GM19468 (cell line): ENCODE results near the gene DNAH7.

Source experiments
- ATAC-seq: cut with Tn5 transposase; IDR thresholded peaks from one replicate; pipeline ENCODE4 v1.9.1; 2021; ENCODE audit warnings: mild to moderate bottlenecking, moderate library complexity, moderate number of reproducible peaks; ENCODE audit not compliant: unreplicated experiment; ENCODE audit errors: extremely low read depth

DNAH7 gene

GRCh38 chr2:195818526-195818925 lies 250.1 kb downstream of the DNAH7 start:
- no peak for ATAC-seq

DNA sequence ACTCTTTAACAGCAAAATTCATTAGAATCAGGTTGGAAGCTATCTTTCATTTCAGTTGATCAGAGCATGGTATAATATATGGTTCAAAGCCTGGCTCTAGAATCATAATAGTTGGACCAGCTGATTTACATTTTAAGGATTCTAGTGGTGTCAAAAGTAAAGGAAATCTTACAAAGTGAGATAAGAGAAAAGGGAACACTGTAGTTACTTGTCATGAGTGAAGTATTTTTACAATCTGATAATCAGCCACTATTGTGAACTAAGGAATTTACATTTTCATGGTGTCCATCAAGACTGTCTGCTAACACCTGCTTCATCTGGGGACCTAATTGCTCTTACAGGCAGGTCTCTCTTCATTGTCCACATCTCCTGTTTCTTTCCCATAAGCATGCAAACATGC lies 250.5 kb downstream of the DNAH7 start:
- no peak for ATAC-seq

GRCh38 chr2:195815083-195815482 lies 253.6 kb downstream of the DNAH7 start:
- no peak for ATAC-seq

GRCh38 chr2:195813421-195813820 lies 255.2 kb downstream of the DNAH7 start:
- ATAC-seq: no peak

- ATAC-seq: no peak
Measured at GRCh38 chr2:195810340-195811098, 258.1 kb downstream of the DNAH7 start.

DNA sequence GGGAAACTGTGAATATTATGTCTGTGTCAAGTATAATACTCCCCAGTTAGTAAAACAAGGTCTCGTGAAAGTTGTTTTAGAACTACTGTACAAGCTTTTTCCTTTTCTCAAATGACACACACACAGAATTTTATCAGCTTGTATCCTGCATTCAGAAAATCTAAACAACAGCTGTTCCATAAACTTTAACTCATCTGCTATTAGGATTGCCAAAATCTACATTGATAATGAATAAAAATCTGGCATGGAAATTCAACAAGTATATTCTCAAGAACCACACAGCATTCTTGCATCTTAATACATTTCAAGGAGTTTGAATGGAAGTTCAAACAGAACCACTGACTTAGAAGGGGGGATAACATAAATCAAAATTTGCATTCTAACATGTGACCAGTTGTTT lies 260.4 kb downstream of the DNAH7 start:
- ATAC-seq: no peak

- no peak for ATAC-seq
Measured at GRCh38 chr2:195805283-195805976, 263.2 kb downstream of the DNAH7 start.

- no peak for ATAC-seq
Measured at GRCh38 chr2:195795879-195796278, 272.8 kb downstream of the DNAH7 start.

DNA sequence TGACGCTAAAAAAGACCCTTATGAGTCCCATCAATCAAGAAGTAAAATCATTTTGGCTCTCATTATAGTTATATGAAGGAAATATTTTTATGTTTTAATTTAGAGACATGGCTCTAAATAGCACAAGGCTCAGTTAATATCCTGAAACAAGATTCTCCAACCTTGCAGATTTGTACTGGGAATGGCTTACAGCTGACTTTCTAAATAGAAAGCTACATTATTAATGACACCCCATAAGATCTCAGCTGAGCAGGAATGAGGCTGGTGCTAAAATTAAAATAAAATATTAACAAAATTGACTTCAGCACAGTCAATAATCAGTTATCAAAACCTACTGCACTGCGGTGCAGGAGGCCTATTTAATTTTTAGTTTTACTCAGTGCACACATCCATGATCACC lies 274.8 kb downstream of the DNAH7 start:
- ATAC-seq: no peak

- no peak for ATAC-seq
Measured at GRCh38 chr2:195782156-195782555, 286.5 kb downstream of the DNAH7 start.

- ATAC-seq: no peak
Measured at GRCh38 chr2:195779491-195779890, 289.1 kb downstream of the DNAH7 start.

- no peak for ATAC-seq
Measured at GRCh38 chr2:195769975-195770374, 298.7 kb downstream of the DNAH7 start.

- ATAC-seq: no peak
Measured at GRCh38 chr2:195768431-195768830, 300.2 kb downstream of the DNAH7 start.

DNA sequence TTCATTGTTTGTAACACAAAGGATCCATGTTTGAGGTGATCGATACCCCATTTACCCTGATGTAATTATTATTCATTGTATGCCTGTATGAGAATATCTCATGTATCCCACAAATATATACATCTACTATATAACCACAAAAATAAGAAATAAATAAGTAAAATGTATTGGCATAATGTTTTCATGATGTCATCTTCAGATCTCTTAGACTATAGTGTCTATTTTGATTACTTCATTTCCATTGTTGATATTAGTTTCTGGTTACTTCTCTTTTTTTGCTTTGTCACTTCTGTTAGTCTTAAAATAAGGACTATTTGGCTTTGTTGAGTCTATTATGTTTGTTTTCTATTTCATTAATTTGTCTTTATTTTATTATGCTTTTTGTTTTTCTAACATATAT lies 301.9 kb downstream of the DNAH7 start:
- ATAC-seq: no peak

- ATAC-seq: no peak
Measured at GRCh38 chr2:195763866-195764265, 304.8 kb downstream of the DNAH7 start.

- ATAC-seq: no peak
Measured at GRCh38 chr2:195759877-195760276, 308.8 kb downstream of the DNAH7 start.

DNA sequence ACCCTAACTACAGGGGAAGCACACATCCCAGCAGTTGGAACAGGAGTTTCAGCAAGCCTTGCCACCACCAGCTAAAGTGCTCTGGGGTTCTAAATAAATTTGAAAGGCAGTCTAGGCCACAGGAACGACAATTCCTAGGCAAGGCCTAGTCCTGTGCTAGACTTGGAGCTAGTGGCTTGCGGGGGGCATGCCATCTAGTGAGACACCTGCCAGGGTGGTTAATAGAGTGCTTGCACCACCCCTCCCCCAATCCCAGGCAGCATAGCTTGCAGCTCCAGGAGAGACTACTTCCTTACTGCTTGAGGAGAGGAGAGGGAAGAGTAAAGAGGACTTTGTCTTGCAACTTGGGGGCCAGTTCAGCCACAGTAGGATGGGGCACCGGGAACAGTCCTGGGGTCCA lies 309.8 kb downstream of the DNAH7 start:
- ATAC-seq: no peak

- ATAC-seq: no peak
Measured at GRCh38 chr2:195756218-195756942, 312.3 kb downstream of the DNAH7 start.

- ATAC-seq: no peak
Measured at GRCh38 chr2:195741191-195741590, 327.4 kb downstream of the DNAH7 start.

DNA sequence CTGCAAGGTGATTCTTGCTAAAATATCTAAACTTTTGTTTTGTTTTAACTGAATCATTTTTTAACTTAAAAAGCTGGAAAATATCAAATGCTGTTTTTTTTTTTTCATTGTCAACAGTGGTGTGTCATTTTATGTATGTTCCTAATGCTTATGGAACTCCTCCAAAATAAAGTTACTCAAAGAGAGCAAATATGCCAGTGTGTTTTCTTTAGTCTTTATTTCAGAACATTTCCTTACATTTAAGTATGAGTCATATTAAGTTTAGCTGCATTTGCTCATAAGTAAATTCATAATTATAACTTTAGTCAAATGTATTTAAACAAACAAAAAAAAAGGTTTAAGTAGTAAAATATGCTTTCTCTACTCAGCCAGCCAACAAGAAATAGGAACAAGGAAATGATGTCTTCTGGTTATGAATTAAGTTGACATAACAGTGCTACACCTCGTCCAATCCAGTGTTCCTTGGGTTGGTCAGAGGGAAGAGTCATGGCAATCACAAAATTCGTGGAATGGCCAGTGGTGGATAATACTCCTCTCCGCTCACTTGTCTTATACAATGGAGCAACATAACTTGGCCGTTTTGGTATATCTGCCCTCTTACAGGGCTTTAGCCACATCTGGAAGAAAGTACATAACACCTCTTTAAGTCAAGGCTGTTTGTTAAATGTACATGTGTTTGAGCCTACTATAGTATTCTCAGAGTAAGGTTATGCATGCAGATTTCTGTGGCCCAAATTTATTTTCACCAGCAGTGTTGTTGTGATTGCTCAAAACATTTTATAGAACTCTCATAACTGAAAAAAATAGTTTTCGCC lies 330.9 kb downstream of the DNAH7 start:
- ATAC-seq: no peak
